Liver (tissue), 3 donors: ENCODE measurements around the gene ZNF532.

Experiments used
- CTCF ChIP-seq: fragments of 150-350 bp; IDR thresholded peaks from 2 replicates; pipeline ENCODE4 v1.5.1; 2017; ENCODE audit warnings: improper control_type of control experiment, low read depth, low read length; ENCODE audit not compliant: missing input control
- EGR1 ChIP-seq, 2 donors: IDR thresholded peaks; 2 replicates each; pipeline ENCODE4 v1.6.1; 2016 to 2018; ENCODE audit warnings: antibody characterized with exemption in 2 of 2, low read depth in 2 of 2
- RAD21 ChIP-seq, 2 donors: IDR thresholded peaks; 2 replicates each; pipeline ENCODE4 v1.6.1; 2016; ENCODE audit warnings: antibody characterized with exemption in 2 of 2, mild to moderate bottlenecking in 2 of 2
- TAF1 ChIP-seq: conservative IDR thresholded peaks from 2 replicates; pipeline ENCODE4 v1.6.1; 2016; ENCODE audit warnings: antibody characterized with exemption, mild to moderate bottlenecking
- donor health status: healthy.
- donor health status: healthy.

- TF ChIP-seq CTCF, result no peak
- TF ChIP-seq TAF1, result no peak
- no peak for TF ChIP-seq EGR1 (IDR thresholded peaks at IDR 0.05; ENCODE audit: low read depth in 2 of 2)
- no peak for TF ChIP-seq RAD21 (IDR thresholded peaks at IDR 0.05)
Observed at GRCh38 chr18:58892488-58892887, 27.8 kb downstream of the ZNF532 start.
